K562 (cell line): ENCODE results near the gene ECHDC1. TPM values are rescaled to one million over a fixed set of nuclear protein-coding genes. Genes with fewer than 3 reads are reported as not detected.

Experiments
- ATF6 ChIP-seq: sonication (generic); formaldehyde crosslinking; IDR thresholded peaks from 2 replicates; pipeline ENCODE4 v1.4.0; 2020; ENCODE audit warnings: mild to moderate bottlenecking, missing genetic modification reagents
- EWSR1 ChIP-seq: fragments of 450-650 bp; IDR thresholded peaks from 2 replicates; pipeline ENCODE4 v1.6.1; 2018; ENCODE audit warnings: borderline replicate concordance, mild to moderate bottlenecking, low read depth, moderate library complexity; ENCODE audit not compliant: partially characterized antibody
- HMBOX1 ChIP-seq: sonication (generic); IDR thresholded peaks from 2 replicates; pipeline ENCODE4 v1.6.1; 2016
- NFIC ChIP-seq: fragments of 450-650 bp; IDR thresholded peaks from 2 replicates; pipeline ENCODE4 v1.6.1; 2017; ENCODE audit warnings: mild to moderate bottlenecking, inconsistent platforms
- TAF9B ChIP-seq: fragments of 450-650 bp; IDR thresholded peaks from 2 replicates; pipeline ENCODE4 v1.6.1; 2018; ENCODE audit warnings: mild to moderate bottlenecking; ENCODE audit not compliant: partially characterized antibody
- TSHZ1 ChIP-seq: fragments of 250-450 bp; sonication (Bioruptor Pico); IDR thresholded peaks from 2 replicates; pipeline ENCODE4 v1.4.0; 2020; ENCODE audit warnings: mild to moderate bottlenecking, moderate library complexity
- XRCC4 ChIP-seq: IDR thresholded peaks from one replicate; pipeline ENCODE4 v1.6.1; 2011; ENCODE audit not compliant: insufficient read depth, insufficient read length; ENCODE audit errors: extremely low read depth
- ZNF354B ChIP-seq: fragments of 250-450 bp; sonication (Bioruptor Pico); IDR thresholded peaks from 2 replicates; pipeline ENCODE4 v1.4.0; 2020
- polyA plus RNA-seq, 8 experiments: library from polyadenylated mRNA; depleted of rRNA in 4 of 8; stranded (reverse) in 5 of 8; unstranded in 3 of 8; fragments of >200 nt; fragmentation: Nextera tagmentation in 2 of 8; fragmentation: Illumina TruSeq in 1 of 8; extraction: Ambion mirVana in 2 of 8; extraction: Trizol in 1 of 8; gene quantifications; 2 replicates each; pipeline versions ENCODE4 v1.2.1 to v1.2.3, GENCODE V29; 2011 to 2014; ENCODE audit warnings: inconsistent platforms in 1 of 8, missing spikeins in 1 of 8
- total RNA-seq, 7 experiments: library from RNA; depleted of rRNA in 6 of 7; stranded (reverse); fragments of >200 nt in 6 of 7; fragmentation: Illumina TruSeq in 2 of 7; extraction: Trizol in 2 of 7; gene quantifications; 2 replicates each; pipeline versions ENCODE4 v1.2.1 to v1.2.3, GENCODE V29; 2011 to 2021; ENCODE audit warnings: low replicate concordance in 1 of 7

Gene ECHDC1
- total and polyA plus RNA-seq, 9 of the 15 experiments (the other 6 are each of a cell fraction or from before 2014, with no cell fraction given): 58.0 to 105 (median 78.6) TPM

- TF ChIP-seq HMBOX1: no peak
- TF ChIP-seq TAF9B: no peak
- TF ChIP-seq ZNF354B: no peak
- no peak for TF ChIP-seq TSHZ1 (CRISPR knock-in tag)
- TF ChIP-seq EWSR1: no peak
- no peak for TF ChIP-seq ATF6 (CRISPR knock-in tag)
- TF ChIP-seq XRCC4: no peak
- TF ChIP-seq NFIC: no peak
Measured at GRCh38 chr6:127303917-127304316, 39.5 kb downstream of the ECHDC1 start (continued).
